RPMI8226 (cell line): ENCODE measurements around the gene PDZRN4.
"Not testable (repeated sequence)": the region's sequence is repeated elsewhere in the genome, so short reads cannot be mapped to it uniquely, and the experiment has no call there.

Experiments used
- DNase-seq: peaks from one replicate; pipeline ENCODE4 v3.0.0-alpha.2; 2015

Gene PDZRN4

DNA sequence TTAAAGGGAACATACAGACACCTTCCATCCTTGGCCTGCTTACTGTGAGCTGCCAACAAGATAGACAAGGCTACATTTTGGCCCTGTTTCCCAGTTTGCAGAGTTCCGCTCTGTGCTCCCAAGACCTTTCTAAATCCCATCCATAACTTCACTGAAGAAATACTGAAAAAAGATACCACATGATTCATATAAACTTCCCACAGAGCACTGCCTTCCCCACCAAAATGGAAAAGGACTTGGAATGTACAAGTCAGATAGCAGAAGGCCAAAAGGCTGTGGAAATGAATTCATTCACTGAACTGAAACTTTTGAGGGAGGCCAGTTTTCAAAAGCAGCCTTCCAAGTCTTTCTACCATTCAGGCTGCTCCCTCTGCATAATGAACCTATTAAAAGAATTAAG lies 29.6 kb downstream of the PDZRN4 start:
- no peak for DNase-seq

DNA sequence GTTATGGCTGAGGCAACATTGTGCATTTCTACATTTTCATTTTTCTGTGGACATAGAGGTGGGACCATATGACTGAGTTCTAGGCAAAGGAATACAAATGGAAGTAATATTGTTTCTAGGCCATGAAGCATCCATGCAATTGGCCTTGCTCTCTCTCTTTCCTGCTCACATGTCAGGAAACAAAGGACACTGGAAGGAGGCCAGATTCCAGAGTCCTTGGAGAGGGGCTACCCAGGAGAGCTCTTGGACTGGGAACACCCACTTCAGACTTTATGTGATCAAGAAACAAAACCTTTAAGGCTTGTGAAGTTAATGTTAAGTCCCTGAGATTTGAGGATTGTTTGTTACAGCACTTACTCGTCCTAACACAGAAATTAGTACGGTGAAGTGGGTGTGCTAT lies 32.8 kb downstream of the PDZRN4 start:
- DNase-seq = no peak

GRCh38 chr12:41221491-41221890 lies 33.4 kb downstream of the PDZRN4 start:
- no peak for DNase-seq

DNA sequence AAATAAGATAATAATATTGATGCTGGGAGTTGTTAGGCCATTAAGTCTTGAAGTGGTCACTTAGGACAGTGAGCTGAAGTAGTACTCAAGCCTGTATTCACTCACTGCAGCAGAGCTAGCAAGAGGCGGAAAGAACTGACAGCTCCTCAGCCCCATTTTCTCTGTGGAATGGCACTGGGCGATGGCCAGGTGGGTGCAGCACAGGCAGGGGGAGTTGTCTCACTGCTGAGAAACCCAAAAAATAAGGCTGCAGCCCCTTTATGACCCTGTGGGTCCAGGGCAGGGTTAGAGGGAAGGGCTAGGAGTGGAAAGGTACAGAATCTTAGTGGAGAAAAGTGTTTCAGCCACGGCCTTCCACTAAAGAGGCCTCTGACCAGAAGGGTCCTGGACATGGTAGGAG lies 35.5 kb downstream of the PDZRN4 start:
- DNase-seq = no peak

GRCh38 chr12:41224066-41224465 lies 35.9 kb downstream of the PDZRN4 start:
- DNase-seq = no peak

GRCh38 chr12:41225179-41225578 lies 37.1 kb downstream of the PDZRN4 start:
- DNase-seq = no peak

DNA sequence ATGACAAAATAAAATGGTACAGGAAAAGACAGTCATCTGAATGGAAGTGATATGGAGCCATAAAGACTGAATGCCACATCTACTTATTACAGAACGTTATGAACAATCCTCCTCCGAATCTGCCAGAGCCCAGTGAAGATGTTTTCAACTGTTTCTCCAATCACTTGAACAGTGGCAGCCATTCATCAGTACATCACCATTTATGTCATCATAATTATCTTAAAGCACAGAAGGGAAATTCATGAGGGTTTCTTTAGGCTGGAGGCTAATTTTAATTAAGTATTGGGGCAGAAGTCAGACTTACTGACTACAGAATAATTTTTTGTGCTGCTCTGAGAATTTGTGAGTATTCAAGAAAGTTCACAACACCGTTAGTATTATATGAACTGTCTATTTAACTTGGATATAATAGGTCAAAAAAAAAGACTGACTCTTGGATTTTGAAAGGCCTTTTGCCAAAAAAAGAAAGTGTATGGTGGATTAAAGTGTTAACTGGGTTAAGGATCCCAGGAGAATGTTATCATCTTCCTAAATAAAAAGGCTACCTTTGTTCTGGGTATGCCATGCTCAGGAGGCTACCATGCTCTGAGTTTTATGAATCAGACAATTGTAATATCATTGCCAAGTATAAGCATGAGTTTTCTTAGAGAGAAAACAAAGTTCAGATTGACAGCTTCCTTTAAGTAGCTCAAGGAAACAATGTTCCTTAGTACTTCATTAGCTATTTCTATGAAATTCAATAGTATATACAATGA lies 40.1 kb downstream of the PDZRN4 start:
- DNase-seq = no peak

DNA sequence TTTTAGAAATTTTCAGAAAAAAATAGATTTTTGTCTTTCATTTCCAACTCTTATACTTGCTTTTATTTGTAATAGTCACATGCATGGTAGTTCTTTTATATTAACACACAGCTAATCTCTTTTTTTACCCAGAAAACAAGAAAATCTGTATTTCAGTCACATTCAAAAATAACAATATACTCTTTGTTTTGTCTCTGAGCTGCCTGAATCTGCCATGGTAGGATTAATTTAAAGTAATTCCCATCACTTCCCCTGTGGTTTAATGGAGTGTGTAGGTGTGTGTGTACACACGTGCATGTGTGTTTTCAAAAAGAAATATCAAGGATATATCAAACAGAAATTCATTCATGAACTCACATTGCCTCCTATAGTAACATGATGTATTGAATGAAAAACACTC lies 42.6 kb downstream of the PDZRN4 start:
- no peak for DNase-seq

- no peak for DNase-seq
Measured at GRCh38 chr12:41234692-41235091, 46.6 kb downstream of the PDZRN4 start.

DNA sequence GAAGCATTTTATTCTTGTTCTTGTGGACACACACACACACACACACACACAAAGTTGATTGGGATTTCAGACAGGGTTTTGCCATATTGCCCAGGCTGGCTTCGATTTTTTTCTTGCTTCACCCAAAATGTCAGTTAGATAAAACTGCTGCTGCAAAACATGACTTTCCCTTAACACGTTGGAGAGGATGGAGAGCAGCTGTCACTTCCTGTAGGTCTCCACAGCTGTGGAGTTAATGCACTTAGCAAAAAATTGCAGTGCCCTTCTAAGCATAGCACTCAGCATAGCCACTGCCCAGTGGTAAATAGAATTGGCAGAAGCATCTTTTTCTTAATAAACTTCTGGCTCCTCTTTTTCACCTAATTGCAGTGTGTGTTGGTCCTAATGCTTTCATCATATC lies 54.5 kb downstream of the PDZRN4 start:
- DNase-seq = no peak

GRCh38 chr12:41248391-41248790 lies 60.3 kb downstream of the PDZRN4 start:
- no peak for DNase-seq

DNA sequence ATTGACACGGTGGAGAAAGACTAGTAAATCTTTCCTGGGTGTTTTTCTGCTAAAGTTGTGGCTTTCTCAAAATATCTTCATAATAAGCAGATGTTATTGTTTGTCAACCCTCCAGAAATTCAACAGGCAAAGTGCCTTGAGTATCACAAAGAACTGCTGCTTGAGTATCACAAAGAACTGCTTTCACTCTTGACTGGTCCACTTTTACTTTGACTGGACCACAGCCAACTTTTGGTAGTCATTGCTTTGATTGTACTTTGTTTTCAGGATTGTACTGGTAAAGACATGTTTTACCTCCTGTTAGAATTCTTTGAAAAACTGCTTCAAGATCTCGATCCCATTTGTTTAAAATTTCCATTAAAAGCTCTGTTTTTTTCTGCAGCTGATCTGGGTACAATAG lies 62.6 kb downstream of the PDZRN4 start:
- DNase-seq = no peak

DNA sequence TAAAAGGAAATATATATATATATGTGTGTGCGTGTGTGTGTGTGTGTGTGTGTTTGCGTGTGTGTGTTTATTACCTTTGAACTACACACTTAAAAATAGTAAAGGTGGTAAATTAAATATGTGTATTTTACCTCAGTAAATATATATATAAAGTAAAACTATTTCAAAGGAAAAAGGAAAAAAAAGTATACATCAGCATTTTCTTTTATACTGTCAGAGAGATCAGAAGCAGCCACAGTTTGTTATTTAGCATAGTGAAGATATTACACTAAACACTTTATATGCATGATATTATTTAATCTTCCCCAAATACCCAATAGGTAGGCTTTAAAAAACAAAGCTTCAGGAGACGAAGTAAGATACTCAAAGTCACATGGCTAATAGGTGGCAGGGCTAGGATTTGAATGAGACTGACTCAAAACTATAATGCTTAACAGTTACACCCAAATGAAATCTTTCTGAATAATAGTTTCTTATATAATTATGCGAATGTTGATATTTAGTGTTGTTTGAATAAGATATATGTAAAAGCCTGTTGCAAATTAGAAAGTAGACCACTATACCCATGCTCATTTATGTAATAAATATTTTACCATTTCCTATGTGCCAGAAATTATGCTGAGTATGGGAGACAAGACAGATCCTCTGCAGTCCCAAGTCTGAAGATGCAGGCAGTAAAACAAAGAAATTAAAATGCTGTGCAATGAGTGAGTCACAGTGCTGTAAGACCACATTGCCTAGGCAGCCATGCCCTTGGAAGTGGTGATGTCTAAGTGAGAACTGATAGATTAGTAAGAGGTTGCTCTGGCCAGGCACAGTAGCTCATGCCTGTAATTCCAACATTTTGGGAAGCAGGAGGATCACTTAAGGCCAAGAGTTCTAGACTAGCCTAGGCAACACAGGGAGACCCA lies 66.1 kb downstream of the PDZRN4 start:
- DNase-seq = no peak

DNA sequence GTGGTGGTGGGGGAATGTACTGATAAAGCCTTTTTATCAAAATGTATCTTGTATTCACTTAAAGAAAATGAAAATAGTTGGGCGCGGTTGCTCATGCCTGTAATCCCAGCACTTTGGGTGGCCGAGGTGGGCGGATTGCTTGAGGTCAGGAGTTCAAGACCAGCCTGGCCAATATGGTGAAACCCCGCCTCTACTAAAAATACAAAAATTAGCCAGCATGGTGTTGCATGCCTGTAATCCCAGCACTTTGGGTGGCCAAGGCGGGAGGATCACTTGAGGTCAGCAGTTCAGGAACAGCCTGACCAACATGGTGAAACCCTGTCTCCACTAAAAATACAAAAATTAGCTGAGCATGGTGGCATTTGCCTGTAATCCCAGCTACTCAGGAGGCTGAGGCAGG lies 75.1 kb downstream of the PDZRN4 start:
- DNase-seq = not testable (repeated sequence)

GRCh38 chr12:41264281-41264680 lies 76.2 kb downstream of the PDZRN4 start:
- no peak for DNase-seq

DNA sequence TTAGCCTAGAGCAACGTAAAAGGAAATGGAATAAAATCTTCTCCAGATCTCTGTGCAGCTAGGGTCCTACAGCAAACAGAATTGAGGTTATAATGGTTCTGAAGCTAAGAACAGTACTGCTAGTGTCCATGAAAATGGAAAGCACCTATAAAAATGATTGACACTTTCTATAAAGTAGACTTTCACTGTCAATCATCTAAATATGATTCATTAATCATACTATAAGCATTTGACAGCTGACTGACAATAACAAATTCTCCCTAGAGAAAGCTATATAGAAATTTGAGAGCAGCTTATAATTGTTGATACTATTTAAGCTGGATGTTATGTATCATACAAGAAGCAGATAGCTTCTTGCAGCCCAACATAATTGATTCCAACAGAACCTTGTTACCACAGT lies 80.9 kb downstream of the PDZRN4 start:
- no peak for DNase-seq

- DNase-seq = no peak
Measured at GRCh38 chr12:41271489-41271888, 83.4 kb downstream of the PDZRN4 start.

GRCh38 chr12:41274643-41275042 lies 86.5 kb downstream of the PDZRN4 start:
- DNase-seq = no peak

DNA sequence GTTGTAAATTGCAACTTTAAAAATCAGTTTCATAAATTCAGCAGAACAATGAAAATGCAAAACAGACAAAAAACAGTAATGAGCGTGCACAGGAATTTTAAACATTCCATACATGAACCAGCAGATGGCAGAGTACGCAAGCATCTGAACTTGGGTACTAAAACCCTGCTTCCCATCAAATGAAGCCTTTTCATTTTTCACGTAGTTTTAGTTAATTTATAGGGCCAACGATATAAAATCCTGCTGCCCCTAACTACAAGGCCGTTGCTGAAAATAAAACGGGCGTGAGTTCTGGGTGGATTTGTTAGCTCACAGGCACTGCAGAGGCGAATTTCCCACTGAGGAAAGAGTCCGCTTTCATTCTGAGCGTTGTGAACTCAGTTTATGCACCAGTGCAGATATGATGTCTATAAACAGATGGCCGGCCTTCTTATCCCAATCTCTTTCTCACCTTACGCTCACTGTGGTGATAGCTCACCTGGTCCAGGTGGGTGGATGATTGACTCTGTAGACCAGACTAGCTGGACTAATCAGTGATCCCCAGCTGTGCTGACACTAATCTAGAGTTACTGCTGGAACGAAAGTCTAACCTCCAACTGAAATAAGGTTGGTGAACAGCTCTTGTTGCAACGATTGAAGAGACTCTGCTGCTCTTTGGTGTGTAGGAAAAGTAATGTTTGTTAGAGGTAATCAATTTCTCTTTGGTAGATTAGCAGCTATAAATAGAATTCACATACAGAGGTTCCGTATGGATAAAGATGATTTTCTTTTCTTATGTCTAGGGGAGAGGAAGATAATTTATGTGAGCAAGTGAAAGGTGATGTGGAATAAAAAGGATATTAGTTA lies 89.2 kb downstream of the PDZRN4 start:
- DNase-seq = peak; percentile 49

GRCh38 chr12:41277946-41278267 lies 89.8 kb downstream of the PDZRN4 start:
- no peak for DNase-seq

DNA sequence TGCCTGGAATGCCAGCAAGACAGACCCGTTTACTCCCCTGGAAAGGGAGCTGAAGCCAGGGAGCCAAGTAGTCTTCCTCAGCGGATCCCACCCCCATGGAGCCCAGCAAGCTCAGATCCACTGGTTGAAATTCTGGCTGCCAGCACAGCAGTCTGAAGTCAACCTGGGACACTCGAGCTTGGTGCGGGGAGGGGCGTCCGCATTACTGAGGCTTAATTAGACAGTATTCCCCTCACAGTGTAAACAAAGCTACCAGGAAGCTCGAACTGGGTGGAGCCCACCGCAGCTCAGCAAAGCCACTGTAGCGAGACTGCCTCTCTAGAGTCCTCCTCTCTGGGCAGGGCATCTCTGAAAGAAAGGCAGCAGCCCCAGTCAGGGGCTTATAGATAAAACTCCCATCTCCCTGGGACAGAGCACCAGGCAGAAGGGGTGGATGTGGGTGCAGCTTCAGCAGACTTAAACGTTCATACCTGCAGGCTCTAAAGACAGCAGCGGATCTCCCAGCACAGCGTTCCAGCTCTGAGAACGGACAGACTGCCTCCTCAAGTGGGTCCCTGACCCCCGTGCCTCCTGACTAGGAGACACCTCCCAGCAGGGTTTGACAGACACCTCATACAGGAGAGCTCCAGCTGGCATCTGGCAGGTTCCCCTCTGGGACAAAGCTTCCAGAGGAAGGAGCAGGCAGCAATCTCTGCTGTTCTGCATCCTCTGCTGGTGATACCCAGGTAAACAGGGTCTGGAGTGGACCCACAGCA lies 92.4 kb downstream of the PDZRN4 start:
- DNase-seq = not testable (repeated sequence)

DNA sequence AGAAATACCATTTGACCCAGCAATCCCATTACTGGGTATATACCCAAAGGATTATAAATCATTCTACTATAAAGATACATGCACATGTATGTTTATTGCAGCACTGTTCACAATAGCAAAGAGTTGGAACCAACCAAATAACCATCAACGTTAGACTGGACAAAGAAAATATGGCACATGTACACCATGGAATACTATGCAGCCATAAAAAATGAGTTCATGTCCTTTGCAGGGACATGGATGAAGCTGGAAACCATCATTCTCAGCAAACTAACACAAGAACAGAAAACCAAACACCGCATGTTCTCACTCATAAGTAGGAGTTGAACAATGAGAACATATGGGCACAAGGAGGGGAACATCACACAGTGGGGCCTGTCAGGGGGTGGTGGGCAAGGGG lies 97.3 kb downstream of the PDZRN4 start:
- not testable (repeated sequence) for DNase-seq

DNA sequence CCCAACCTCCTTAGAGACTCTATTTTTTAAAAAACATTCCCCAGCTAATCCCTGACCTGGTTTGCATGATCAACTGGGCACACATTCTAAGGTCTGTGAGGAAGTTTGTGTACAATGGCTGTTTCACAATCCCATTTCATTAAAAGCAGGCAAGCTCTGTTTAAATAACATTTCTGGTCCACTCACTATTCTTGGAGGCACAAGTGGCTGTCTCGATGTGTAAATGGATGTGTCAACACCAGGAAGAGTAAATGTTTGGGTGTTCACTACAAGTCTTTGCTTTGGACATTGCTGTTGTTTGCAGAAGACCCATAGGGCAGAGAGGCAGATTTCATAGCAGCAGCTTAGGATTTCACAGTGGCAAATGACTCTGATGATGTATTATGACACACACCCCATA lies 98.3 kb downstream of the PDZRN4 start:
- DNase-seq = no peak
